G401.6 (cell line): ENCODE data around the gene ADCK1.
"Not testable (repeated sequence)": the region's sequence is repeated elsewhere in the genome, so short reads cannot be mapped to it uniquely, and the experiment has no call there.

Experiments used
- FAIRE-seq: peaks from 2 replicates; lab custom pipeline; 2012; peaks lifted over from hg19 to GRCh38; lab: Jason Lieb, UNC

Gene ADCK1

GRCh38 chr14:77865455-77865854, 65.5 kb downstream of the ADCK1 start:
- FAIRE-seq = no peak

GRCh38 chr14:77866932-77867331, 67.0 kb downstream of the ADCK1 start:
- FAIRE-seq = no peak

- FAIRE-seq = no peak
These were observed 67.6 kb downstream of the ADCK1 start for GRCh38 chr14:77867476-77867875.

- FAIRE-seq = no peak
These were observed 68.8 kb downstream of the ADCK1 start for GRCh38 chr14:77868552-77869285.

- FAIRE-seq = no peak
These were observed 69.4 kb downstream of the ADCK1 start for GRCh38 chr14:77869340-77869739.

GRCh38 chr14:77870646-77871045, 70.7 kb downstream of the ADCK1 start:
- FAIRE-seq = no peak

- no peak for FAIRE-seq
These were observed 72.2 kb downstream of the ADCK1 start for GRCh38 chr14:77872152-77872551.

GRCh38 chr14:77872983-77873382, 73.1 kb downstream of the ADCK1 start:
- FAIRE-seq = no peak

- FAIRE-seq = no peak
These were observed 78.9 kb downstream of the ADCK1 start for GRCh38 chr14:77878783-77879182.

- FAIRE-seq = no peak
These were observed 80.1 kb downstream of the ADCK1 start for GRCh38 chr14:77880056-77880455.

- no peak for FAIRE-seq
These were observed 82.2 kb downstream of the ADCK1 start for GRCh38 chr14:77882098-77882497.

- no peak for FAIRE-seq
These were observed 82.7 kb downstream of the ADCK1 start for GRCh38 chr14:77882636-77883035.

- FAIRE-seq = no peak
These were observed 83.4 kb downstream of the ADCK1 start for GRCh38 chr14:77883131-77883846.

- FAIRE-seq = no peak
These were observed 83.9 kb downstream of the ADCK1 start for GRCh38 chr14:77883847-77884238.

GRCh38 chr14:77885367-77885766, 85.5 kb downstream of the ADCK1 start:
- FAIRE-seq = no peak

GRCh38 chr14:77886010-77886409, 86.1 kb downstream of the ADCK1 start:
- FAIRE-seq = no peak

- FAIRE-seq = not testable (repeated sequence)
These were observed 89.0 kb downstream of the ADCK1 start for GRCh38 chr14:77888903-77889302.

GRCh38 chr14:77889971-77890442, 90.1 kb downstream of the ADCK1 start:
- FAIRE-seq = no peak

GRCh38 chr14:77890873-77891272, 91.0 kb downstream of the ADCK1 start:
- no peak for FAIRE-seq

GRCh38 chr14:77892381-77892871, 92.5 kb downstream of the ADCK1 start:
- FAIRE-seq = no peak

GRCh38 chr14:77892890-77893484, 93.1 kb downstream of the ADCK1 start:
- no peak for FAIRE-seq

GRCh38 chr14:77897374-77897773, 97.5 kb downstream of the ADCK1 start:
- FAIRE-seq = no peak

GRCh38 chr14:77902811-77903210, 102.9 kb downstream of the ADCK1 start:
- FAIRE-seq = no peak
